ENCODE data around the gene PORCN. TPM values are rescaled to one million over a fixed set of nuclear protein-coding genes. Genes with fewer than 3 reads are reported as not detected.

Gene PORCN
- total RNA-seq, 1 experiment from 2014 or later: 12.9 TPM

DNA sequence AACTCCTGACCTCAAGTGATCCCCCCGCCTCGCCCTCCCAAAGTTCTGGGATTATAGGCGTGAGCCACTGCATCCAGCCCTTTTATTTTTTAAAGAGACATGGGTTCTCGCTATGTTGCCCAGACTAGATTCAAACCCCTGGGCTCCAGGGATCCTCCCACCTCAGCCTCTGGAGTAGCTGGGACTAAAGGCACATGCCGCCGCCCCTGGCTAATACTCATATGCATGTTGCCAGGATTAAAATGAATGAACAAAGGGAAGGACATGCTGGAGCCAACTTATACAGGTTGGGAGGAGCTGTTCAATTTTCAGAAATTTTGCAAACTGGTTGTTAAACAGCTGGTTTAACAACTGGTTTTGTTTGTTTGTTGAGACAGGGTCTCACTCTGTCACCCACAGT lies 34.2 kb upstream of the PORCN start:
- DNase-seq (ENCODE audit: low read depth, low spot score): no peak
- Histone ChIP-seq H3K79me2 (ENCODE audit: insufficient read depth, low read length) (peaks cover 37% of the 10 kb centered on the region), H3K9me3 (ENCODE audit: control insufficient read depth in 1 of 2, insufficient read depth in 1 of 2, low read depth in 1 of 2, low read length in 2 of 2) (no peaks in the 10 kb centered on the region), H3K36me3 (ENCODE audit: control insufficient read depth in 1 of 2, insufficient read depth in 2 of 2, low read length in 2 of 2) (no peaks in the 10 kb centered on the region; a peak in 1 of 4 replicates), H3K4me3 (replicated peaks in 1 of 2; ENCODE audit: low read depth in 1 of 2, low read length in 2 of 2) (peak overlapping the region; percentile 79 to 86), H4K20me1 (ENCODE audit: insufficient read depth) (no peaks in the 10 kb centered on the region), H3K27ac (ENCODE audit: low read depth, low read length) (peak overlapping the region; percentile 32), H3K4me2 (ENCODE audit: low read length) (peak overlapping the region; percentile 86), H3K27me3 (ENCODE audit: insufficient read depth, low read length) (no peaks in the 10 kb centered on the region), H3K9ac (ENCODE audit: low read length) (peak overlapping the region; percentile 97), H3K4me1 (ENCODE audit: control insufficient read depth in 1 of 2, insufficient read depth in 2 of 2, low read length in 2 of 2) (peaks cover 8 to 25% of the 10 kb centered on the region in 2 experiments; a peak in 3 of 4 replicates), H2AFZ (ENCODE audit: low read depth, low read length, poor library complexity, severe bottlenecking) (no peak overlapping the region), H3K9me2 (ENCODE audit: insufficient read depth) (no peaks in the 10 kb centered on the region)
- POLR2A ChIA-PET: no interaction called here
- CTCF ChIA-PET: interaction anchor here (1.2 to 1.7 kb wide), 3 partner anchors 20 to 391 kb away, joined by 4 to 7 read pairs (median 4); partner anchors contain the start of gene TBC1D25
- intact Hi-C loops (cut with micrococcal nuclease): loop anchor here (2.0 to 10.0 kb wide), 2 partner anchors 34 to 100 kb away; partner anchors contain the start of genes PORCN and RBM3
- RAD21 ChIA-PET (ENCODE audit: low non-redundant PET in 1 of 2, low total read pairs in 2 of 2, uncharacterized antibody in 2 of 2, unreplicated experiment in 2 of 2): interaction anchor here (0.6 to 1.6 kb wide), 3 partner anchors 19 to 392 kb away, joined by 3 to 9 read pairs (median 5); no protein-coding TSS in a partner anchor
- no TSS peak for BruUV-seq (replicated peaks)
- ATAC-seq: no peak
- no peak for TF ChIP-seq JUND (IDR thresholded peaks at IDR 0.05)
- TF ChIP-seq SRF (IDR thresholded peaks at IDR 0.05; ENCODE audit: low read depth): no peak
- no peak for TF ChIP-seq RAD21 (IDR thresholded peaks at IDR 0.05; ENCODE audit: low read depth)
- TF ChIP-seq, protein P1, sequence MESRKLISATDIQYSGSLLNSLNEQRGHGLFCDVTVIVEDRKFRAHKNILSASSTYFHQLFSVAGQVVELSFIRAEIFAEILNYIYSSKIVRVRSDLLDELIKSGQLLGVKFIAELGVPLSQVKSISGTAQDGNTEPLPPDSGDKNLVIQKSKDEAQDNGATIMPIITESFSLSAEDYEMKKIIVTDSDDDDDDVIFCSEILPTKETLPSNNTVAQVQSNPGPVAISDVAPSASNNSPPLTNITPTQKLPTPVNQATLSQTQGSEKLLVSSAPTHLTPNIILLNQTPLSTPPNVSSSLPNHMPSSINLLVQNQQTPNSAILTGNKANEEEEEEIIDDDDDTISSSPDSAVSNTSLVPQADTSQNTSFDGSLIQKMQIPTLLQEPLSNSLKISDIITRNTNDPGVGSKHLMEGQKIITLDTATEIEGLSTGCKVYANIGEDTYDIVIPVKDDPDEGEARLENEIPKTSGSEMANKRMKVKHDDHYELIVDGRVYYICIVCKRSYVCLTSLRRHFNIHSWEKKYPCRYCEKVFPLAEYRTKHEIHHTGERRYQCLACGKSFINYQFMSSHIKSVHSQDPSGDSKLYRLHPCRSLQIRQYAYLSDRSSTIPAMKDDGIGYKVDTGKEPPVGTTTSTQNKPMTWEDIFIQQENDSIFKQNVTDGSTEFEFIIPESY (IDR thresholded peaks at IDR 0.05; ENCODE audit: extremely low read depth, insufficient replicate concordance, low read length): no peak
- TF ChIP-seq, protein P2, sequence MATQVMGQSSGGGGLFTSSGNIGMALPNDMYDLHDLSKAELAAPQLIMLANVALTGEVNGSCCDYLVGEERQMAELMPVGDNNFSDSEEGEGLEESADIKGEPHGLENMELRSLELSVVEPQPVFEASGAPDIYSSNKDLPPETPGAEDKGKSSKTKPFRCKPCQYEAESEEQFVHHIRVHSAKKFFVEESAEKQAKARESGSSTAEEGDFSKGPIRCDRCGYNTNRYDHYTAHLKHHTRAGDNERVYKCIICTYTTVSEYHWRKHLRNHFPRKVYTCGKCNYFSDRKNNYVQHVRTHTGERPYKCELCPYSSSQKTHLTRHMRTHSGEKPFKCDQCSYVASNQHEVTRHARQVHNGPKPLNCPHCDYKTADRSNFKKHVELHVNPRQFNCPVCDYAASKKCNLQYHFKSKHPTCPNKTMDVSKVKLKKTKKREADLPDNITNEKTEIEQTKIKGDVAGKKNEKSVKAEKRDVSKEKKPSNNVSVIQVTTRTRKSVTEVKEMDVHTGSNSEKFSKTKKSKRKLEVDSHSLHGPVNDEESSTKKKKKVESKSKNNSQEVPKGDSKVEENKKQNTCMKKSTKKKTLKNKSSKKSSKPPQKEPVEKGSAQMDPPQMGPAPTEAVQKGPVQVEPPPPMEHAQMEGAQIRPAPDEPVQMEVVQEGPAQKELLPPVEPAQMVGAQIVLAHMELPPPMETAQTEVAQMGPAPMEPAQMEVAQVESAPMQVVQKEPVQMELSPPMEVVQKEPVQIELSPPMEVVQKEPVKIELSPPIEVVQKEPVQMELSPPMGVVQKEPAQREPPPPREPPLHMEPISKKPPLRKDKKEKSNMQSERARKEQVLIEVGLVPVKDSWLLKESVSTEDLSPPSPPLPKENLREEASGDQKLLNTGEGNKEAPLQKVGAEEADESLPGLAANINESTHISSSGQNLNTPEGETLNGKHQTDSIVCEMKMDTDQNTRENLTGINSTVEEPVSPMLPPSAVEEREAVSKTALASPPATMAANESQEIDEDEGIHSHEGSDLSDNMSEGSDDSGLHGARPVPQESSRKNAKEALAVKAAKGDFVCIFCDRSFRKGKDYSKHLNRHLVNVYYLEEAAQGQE (IDR thresholded peaks at IDR 0.05; ENCODE audit: low read depth): no peak
- no peak for TF ChIP-seq SP1 (IDR thresholded peaks at IDR 0.05; ENCODE audit: low read depth)
- TF ChIP-seq CBX3 (IDR thresholded peaks at IDR 0.05; ENCODE audit: low read depth): no peak
- no peak for TF ChIP-seq FOSL1 (IDR thresholded peaks at IDR 0.05; ENCODE audit: low read depth)
- TF ChIP-seq POLR2AphosphoS5 (IDR thresholded peaks at IDR 0.05; ENCODE audit: low read depth, low read length): no peak
- TF ChIP-seq YY1 (IDR thresholded peaks at IDR 0.05; ENCODE audit: extremely low read depth, insufficient replicate concordance, low read depth, low read length): no peak
- TF ChIP-seq CEBPB (IDR thresholded peaks at IDR 0.05; ENCODE audit: low read depth): no peak
- TF ChIP-seq, protein P3, sequence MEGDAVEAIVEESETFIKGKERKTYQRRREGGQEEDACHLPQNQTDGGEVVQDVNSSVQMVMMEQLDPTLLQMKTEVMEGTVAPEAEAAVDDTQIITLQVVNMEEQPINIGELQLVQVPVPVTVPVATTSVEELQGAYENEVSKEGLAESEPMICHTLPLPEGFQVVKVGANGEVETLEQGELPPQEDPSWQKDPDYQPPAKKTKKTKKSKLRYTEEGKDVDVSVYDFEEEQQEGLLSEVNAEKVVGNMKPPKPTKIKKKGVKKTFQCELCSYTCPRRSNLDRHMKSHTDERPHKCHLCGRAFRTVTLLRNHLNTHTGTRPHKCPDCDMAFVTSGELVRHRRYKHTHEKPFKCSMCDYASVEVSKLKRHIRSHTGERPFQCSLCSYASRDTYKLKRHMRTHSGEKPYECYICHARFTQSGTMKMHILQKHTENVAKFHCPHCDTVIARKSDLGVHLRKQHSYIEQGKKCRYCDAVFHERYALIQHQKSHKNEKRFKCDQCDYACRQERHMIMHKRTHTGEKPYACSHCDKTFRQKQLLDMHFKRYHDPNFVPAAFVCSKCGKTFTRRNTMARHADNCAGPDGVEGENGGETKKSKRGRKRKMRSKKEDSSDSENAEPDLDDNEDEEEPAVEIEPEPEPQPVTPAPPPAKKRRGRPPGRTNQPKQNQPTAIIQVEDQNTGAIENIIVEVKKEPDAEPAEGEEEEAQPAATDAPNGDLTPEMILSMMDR (IDR thresholded peaks at IDR 0.05 in 2 of 3, conservative IDR thresholded peaks at IDR 0.05 in 1 of 3; ENCODE audit: borderline replicate concordance in 1 of 3, insufficient read depth in 1 of 3, low read depth in 2 of 3, low read length in 2 of 3): no peak
- TF ChIP-seq ZFX (IDR thresholded peaks at IDR 0.05): no peak
- TF ChIP-seq ELF1 (IDR thresholded peaks at IDR 0.05; ENCODE audit: borderline replicate concordance, low read depth): no peak
- no peak for TF ChIP-seq TCF7L2 (IDR thresholded peaks at IDR 0.05; ENCODE audit: borderline replicate concordance, extremely low read depth, insufficient read depth, insufficient read length)
- TF ChIP-seq, protein P4, sequence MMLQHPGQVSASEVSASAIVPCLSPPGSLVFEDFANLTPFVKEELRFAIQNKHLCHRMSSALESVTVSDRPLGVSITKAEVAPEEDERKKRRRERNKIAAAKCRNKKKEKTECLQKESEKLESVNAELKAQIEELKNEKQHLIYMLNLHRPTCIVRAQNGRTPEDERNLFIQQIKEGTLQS (IDR thresholded peaks at IDR 0.05): no peak
